Mesothelial cell of epicardium (in vitro differentiated cells): ENCODE results near the gene CPVL. TPM values are rescaled to one million over a fixed set of nuclear protein-coding genes. Genes with fewer than 3 reads are reported as not detected.

Experiments
- DNase-seq, 2 experiments: peaks; one replicate each; pipeline ENCODE4 v3.0.0; 2021; ENCODE audit warnings: low spot score in 2 of 2; ENCODE audit not compliant: unreplicated experiment in 2 of 2
- H3K27ac Mint-ChIP-seq: 2 replicates; pipeline ENCODE4 v1.8.0; 2021; ENCODE audit warnings: mixed read lengths
- H3K27me3 Mint-ChIP-seq: 2 replicates; pipeline ENCODE4 v1.8.0; 2021; ENCODE audit warnings: low read depth, mixed read lengths
- H3K36me3 Mint-ChIP-seq: 2 replicates; pipeline ENCODE4 v1.8.0; 2021; ENCODE audit warnings: mixed read lengths
- H3K4me1 Mint-ChIP-seq: 2 replicates; pipeline ENCODE4 v1.8.0; 2021; ENCODE audit warnings: mixed read lengths
- H3K4me3 Mint-ChIP-seq: 2 replicates; pipeline ENCODE4 v1.8.0; 2021; ENCODE audit warnings: mild to moderate bottlenecking, moderate library complexity, mixed read lengths
- H3K9me3 Mint-ChIP-seq: 2 replicates; pipeline ENCODE4 v1.8.0; 2021; ENCODE audit warnings: mixed read lengths
- CTCF ChIP-seq: fragments of 200-600 bp; sonication (generic); IDR thresholded peaks from one replicate; pipeline ENCODE4 v1.5.0; 2021; ENCODE audit warnings: antibody characterized with exemption; ENCODE audit not compliant: unreplicated experiment
- total RNA-seq: library from RNA; stranded (reverse); gene quantifications from 3 replicates; pipeline ENCODE4 v1.2.1, GENCODE V29; 2021

Gene CPVL
- total RNA-seq, 1 donor from 2014 or later, result 11.4 TPM

- DNase-seq, result no peak
- Mint-ChIP-seq H3K27me3 (no peaks in the 10 kb centered on the region), H3K36me3 (no peaks in the 10 kb centered on the region), H3K27ac (no peak overlapping the region), H3K9me3 (peaks cover 12% of the 10 kb centered on the region), H3K4me3 (no peak overlapping the region), H3K4me1 (no peaks in the 10 kb centered on the region)
- TF ChIP-seq CTCF, result no peak
These were observed 10.5 kb downstream of the CPVL start for GRCh38 chr7:29135846-29136245.

- H3K36me3 Mint-ChIP-seq, result no peaks in the 10 kb centered on the region
- H3K4me3 Mint-ChIP-seq, result no peak overlapping the region
- no peaks in the 10 kb centered on the region for H3K4me1 Mint-ChIP-seq
- H3K27ac Mint-ChIP-seq, result no peak overlapping the region
- H3K27me3 Mint-ChIP-seq, result no peaks in the 10 kb centered on the region
- TF ChIP-seq CTCF, result no peak
- peaks cover 12% of the 10 kb centered on the region for H3K9me3 Mint-ChIP-seq
- no peak for DNase-seq
These were observed 13.4 kb downstream of the CPVL start for GRCh38 chr7:29132980-29133379.

- TF ChIP-seq CTCF, result no peak
- H3K4me3 Mint-ChIP-seq, result no peak overlapping the region
These were observed 14.7 kb downstream of the CPVL start for GRCh38 chr7:29131678-29132077.

GRCh38 chr7:29130096-29130495 is 16.2 kb downstream of the CPVL start:
- no peak for DNase-seq
- Mint-ChIP-seq H3K9me3 (no peaks in the 10 kb centered on the region), H3K27ac (no peak overlapping the region), H3K36me3 (no peaks in the 10 kb centered on the region), H3K4me1 (no peaks in the 10 kb centered on the region), H3K4me3 (no peak overlapping the region), H3K27me3 (no peaks in the 10 kb centered on the region)
- TF ChIP-seq CTCF, result no peak

More at GRCh38 chr7:29131678-29132077, 14.7 kb downstream of the CPVL start:
- no peaks in the 10 kb centered on the region for H3K27me3 Mint-ChIP-seq
- H3K9me3 Mint-ChIP-seq, result peaks cover 8% of the 10 kb centered on the region
- H3K36me3 Mint-ChIP-seq, result no peaks in the 10 kb centered on the region
- DNase-seq, result no peak
- H3K27ac Mint-ChIP-seq, result no peak overlapping the region
- H3K4me1 Mint-ChIP-seq, result no peaks in the 10 kb centered on the region

GRCh38 chr7:29127527-29127926 is 18.8 kb downstream of the CPVL start:
- Mint-ChIP-seq H3K4me3 (no peak overlapping the region), H3K36me3 (no peaks in the 10 kb centered on the region), H3K9me3 (no peaks in the 10 kb centered on the region), H3K27ac (no peak overlapping the region), H3K4me1 (peaks cover 7% of the 10 kb centered on the region), H3K27me3 (no peaks in the 10 kb centered on the region)
- TF ChIP-seq CTCF, result no peak
- no peak for DNase-seq

GRCh38 chr7:29126804-29127203 is 19.5 kb downstream of the CPVL start:
- TF ChIP-seq CTCF, result no peak
- H3K9me3 Mint-ChIP-seq, result no peaks in the 10 kb centered on the region
- H3K27me3 Mint-ChIP-seq, result no peaks in the 10 kb centered on the region
- no peak overlapping the region for H3K4me3 Mint-ChIP-seq
- H3K36me3 Mint-ChIP-seq, result no peaks in the 10 kb centered on the region
- no peak overlapping the region for H3K27ac Mint-ChIP-seq
- no peak for DNase-seq
- peaks cover 7% of the 10 kb centered on the region for H3K4me1 Mint-ChIP-seq
